ENCODE data around the gene GRIA1. TPM values are rescaled to one million over a fixed set of nuclear protein-coding genes. Genes with fewer than 3 reads are reported as not detected.

Gene GRIA1
- total RNA-seq, 1 donor from 2014 or later, result 3.3 TPM

DNA sequence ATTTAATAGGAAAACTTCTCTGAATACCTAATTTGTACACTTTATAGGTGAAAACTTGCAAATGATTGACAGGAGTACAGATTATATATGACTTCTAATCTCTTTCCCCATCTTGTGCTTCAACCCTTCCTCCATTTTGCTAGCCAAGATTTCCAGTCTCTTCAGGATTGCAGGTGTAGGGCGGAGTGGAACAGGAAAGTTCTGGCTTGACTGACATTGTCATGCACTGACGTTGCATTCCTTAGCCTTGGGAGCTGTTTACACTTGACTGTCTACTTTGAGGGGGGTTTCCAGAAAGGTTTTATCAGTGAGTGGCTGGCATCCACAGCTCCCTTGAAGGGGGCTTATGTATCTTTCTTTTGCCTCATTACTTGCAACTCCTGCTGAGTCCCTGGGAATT, 34.1 kb upstream of the GRIA1 start:
- H3K27me3 ChIP-seq, result no peaks in the 10 kb centered on the region
- Mint-ChIP-seq H3K4me1 (peaks cover 9% of the 10 kb centered on the region), H3K4me3 (no peak overlapping the region), H3K27me3 (ENCODE audit: insufficient read depth, low read depth) (peaks cover 15% of the 10 kb centered on the region), H3K27ac (no peak overlapping the region), H3K36me3 (no peaks in the 10 kb centered on the region), H3K9me3 (no peaks in the 10 kb centered on the region)
- H3K4me3 ChIP-seq, result no peak overlapping the region
- H3K9me3 ChIP-seq (ENCODE audit: low read depth), result no peaks in the 10 kb centered on the region
- no peak overlapping the region for H2AFZ ChIP-seq (replicated peaks)
- no peak for TF ChIP-seq CTCF (IDR thresholded peaks at IDR 0.05)
- no peak for TF ChIP-seq EZH2 (IDR thresholded peaks at IDR 0.05)
- no peak for TF ChIP-seq EZH2phosphoT487 (IDR thresholded peaks at IDR 0.05)
- H4K20me1 ChIP-seq (ENCODE audit: low read depth), result no peaks in the 10 kb centered on the region
- no peak overlapping the region for H3K27ac ChIP-seq
- H3K9ac ChIP-seq, result no peak overlapping the region
- H3K79me2 ChIP-seq (ENCODE audit: low read depth), result no peaks in the 10 kb centered on the region
- H3K4me2 ChIP-seq, result no peak overlapping the region
- no peak for DNase-seq (ENCODE audit: low spot score)
- no peaks in the 10 kb centered on the region for H3K36me3 ChIP-seq
- H3K4me1 ChIP-seq, result no peaks in the 10 kb centered on the region
- H3F3A ChIP-seq (ENCODE audit: low read depth), result no peaks in the 10 kb centered on the region

DNA sequence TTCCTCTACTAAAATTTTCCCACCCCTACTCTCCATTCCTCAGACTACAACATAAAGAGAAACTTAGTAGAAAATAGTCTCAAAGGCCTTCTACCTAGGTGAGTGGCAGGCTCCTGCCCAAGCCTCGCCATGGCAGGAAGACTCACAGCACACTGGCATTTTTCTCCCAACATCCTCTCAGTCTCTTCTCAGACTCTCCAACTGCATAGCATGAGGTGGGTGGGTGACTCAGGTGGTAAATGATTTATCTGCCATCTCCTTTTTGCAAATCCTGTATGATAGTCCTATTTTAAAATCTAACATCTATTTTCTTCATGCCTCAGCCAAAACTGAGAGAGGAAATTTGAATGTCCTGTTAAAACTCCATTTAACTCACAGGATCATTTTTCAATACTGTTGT, 33.5 kb upstream of the GRIA1 start:
- H3K4me1 ChIP-seq, result no peaks in the 10 kb centered on the region
- H3K79me2 ChIP-seq (ENCODE audit: low read depth), result no peaks in the 10 kb centered on the region
- no peaks in the 10 kb centered on the region for H4K20me1 ChIP-seq (ENCODE audit: low read depth)
- H3K4me2 ChIP-seq, result no peak overlapping the region
- no peak for DNase-seq (ENCODE audit: low spot score)
- H3K9me3 Mint-ChIP-seq, result no peaks in the 10 kb centered on the region
- no peak overlapping the region for H3K27ac Mint-ChIP-seq
- no peaks in the 10 kb centered on the region for H3K27me3 ChIP-seq
- H3K4me1 Mint-ChIP-seq, result peaks cover 6% of the 10 kb centered on the region
- no peaks in the 10 kb centered on the region for H3K9me3 ChIP-seq (ENCODE audit: low read depth)
- TF ChIP-seq CTCF (IDR thresholded peaks at IDR 0.05) (no peak), EZH2 (IDR thresholded peaks at IDR 0.05) (no peak), EZH2phosphoT487 (IDR thresholded peaks at IDR 0.05) (no peak)
- H3K27me3 Mint-ChIP-seq (ENCODE audit: insufficient read depth, low read depth), result peaks cover 15% of the 10 kb centered on the region
- no peak overlapping the region for H3K4me3 ChIP-seq
- H2AFZ ChIP-seq (replicated peaks), result no peak overlapping the region
- no peaks in the 10 kb centered on the region for H3K36me3 ChIP-seq
- no peak overlapping the region for H3K9ac ChIP-seq
- no peaks in the 10 kb centered on the region for H3K36me3 Mint-ChIP-seq
- H3F3A ChIP-seq (ENCODE audit: low read depth), result no peaks in the 10 kb centered on the region
- no peak overlapping the region for H3K27ac ChIP-seq
- H3K4me3 Mint-ChIP-seq, result no peak overlapping the region

GRCh38 chr5:153458268-153458667, 32.2 kb upstream of the GRIA1 start:
- Mint-ChIP-seq H3K4me1 (no peaks in the 10 kb centered on the region), H3K27me3 (ENCODE audit: insufficient read depth, low read depth) (peaks cover 14% of the 10 kb centered on the region), H3K36me3 (no peaks in the 10 kb centered on the region), H3K27ac (no peak overlapping the region), H3K4me3 (no peak overlapping the region), H3K9me3 (no peaks in the 10 kb centered on the region)
- DNase-seq (ENCODE audit: low spot score), result no peak
- TF ChIP-seq EZH2phosphoT487 (IDR thresholded peaks at IDR 0.05), result no peak
- no peak for TF ChIP-seq CTCF (IDR thresholded peaks at IDR 0.05)
- no peak for TF ChIP-seq EZH2 (IDR thresholded peaks at IDR 0.05)
- Histone ChIP-seq H3F3A (ENCODE audit: low read depth) (no peaks in the 10 kb centered on the region), H3K4me3 (no peak overlapping the region), H3K9me3 (ENCODE audit: low read depth) (no peaks in the 10 kb centered on the region), H3K4me1 (peaks cover under 1% of the 10 kb centered on the region), H3K9ac (no peak overlapping the region), H4K20me1 (ENCODE audit: low read depth) (no peaks in the 10 kb centered on the region), H2AFZ (replicated peaks) (no peak overlapping the region), H3K79me2 (ENCODE audit: low read depth) (no peaks in the 10 kb centered on the region), H3K4me2 (no peak overlapping the region), H3K36me3 (no peaks in the 10 kb centered on the region), H3K27ac (no peak overlapping the region), H3K27me3 (no peaks in the 10 kb centered on the region)

Data from neural progenitor cell (in vitro differentiated cells).